Stimulated activated CD4-positive, alpha-beta T cell treated with anti-CD3 and anti-CD28 coated beads, Interleukin-4, amount 100 ng/mL, for 24 hours (primary cell): Measurements from ENCODE around the gene NXPE3.

Experiments used
- DNase-seq: peaks from one replicate; pipeline ENCODE4 v3.0.0-alpha.2; 2020

NXPE3 gene

GRCh38 chr3:101829874-101830273 lies 50.9 kb downstream of the NXPE3 start:
- no peak for DNase-seq

DNA sequence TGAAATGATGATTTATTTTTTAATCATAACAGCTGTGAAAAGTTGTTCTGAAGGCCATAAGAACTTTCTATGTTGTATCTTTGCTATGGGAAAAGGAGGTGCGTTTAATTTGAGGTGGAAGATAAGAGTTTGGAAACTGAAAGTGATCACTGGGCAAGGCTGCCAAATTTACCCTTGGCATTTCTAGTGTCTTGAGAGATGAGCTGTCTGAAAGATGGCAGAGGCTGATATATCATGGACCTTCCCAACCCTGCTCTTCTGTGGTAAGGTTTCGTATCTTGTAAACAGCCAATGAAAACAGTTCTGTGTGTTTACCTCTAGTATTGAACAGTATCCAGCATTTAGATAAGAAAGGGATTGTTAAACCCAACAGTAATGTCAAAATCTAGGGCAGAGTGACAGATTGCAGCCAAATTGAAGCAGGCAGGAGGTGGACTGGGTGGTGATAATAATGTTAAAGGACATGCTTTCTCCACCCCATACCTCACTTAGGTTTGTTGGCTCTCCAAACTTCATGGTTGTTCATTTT lies 54.5 kb downstream of the NXPE3 start:
- DNase-seq, result no peak

- DNase-seq, result no peak
Observed at GRCh38 chr3:101835676-101836075, 56.7 kb downstream of the NXPE3 start.

GRCh38 chr3:101836160-101836559 lies 57.1 kb downstream of the NXPE3 start:
- no peak for DNase-seq

DNA sequence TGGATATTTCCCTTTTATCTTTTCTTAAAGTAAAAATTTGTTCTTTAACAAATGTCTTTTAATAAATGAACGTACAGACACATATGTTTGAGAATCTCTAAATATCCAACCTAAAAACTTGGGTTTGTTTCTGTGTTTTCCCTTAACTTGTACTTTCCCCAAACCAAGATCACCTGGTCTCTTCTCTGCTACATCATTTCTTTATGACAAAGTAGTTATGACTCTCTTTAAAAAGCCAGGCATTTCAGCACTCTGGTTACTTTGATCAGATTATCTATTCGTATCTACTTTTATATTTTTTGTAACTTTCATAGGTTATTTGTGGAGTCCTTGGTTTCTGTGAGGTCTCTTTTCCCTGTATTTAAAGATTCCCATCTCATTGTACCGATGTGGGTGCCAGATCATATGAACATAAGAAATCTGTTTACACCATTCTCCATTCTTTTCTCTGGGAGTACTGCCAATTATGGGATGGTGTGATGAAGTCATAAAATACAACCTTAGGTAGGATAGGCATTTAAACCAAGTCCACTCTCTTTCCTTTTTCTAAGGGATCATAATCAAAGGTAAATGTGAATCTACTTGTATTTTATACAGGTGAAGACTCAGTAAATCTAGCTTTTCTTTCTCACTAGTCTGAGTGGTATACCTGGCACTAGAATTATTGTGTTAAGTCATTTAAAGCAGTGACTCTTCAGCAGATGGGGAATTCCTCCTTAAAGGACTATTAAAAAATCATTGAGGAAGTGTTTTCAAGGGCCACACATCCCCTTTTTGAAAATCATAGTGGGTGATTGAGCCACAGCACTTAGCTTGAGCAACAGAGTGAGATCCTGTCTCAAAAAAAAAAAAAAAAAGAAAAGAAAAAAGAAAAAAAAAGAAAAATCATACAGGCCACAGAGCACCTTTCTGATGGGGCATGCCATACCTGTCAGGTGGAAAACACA lies 57.9 kb downstream of the NXPE3 start:
- no peak for DNase-seq

GRCh38 chr3:101838691-101839090 lies 59.7 kb downstream of the NXPE3 start:
- no peak for DNase-seq

DNA sequence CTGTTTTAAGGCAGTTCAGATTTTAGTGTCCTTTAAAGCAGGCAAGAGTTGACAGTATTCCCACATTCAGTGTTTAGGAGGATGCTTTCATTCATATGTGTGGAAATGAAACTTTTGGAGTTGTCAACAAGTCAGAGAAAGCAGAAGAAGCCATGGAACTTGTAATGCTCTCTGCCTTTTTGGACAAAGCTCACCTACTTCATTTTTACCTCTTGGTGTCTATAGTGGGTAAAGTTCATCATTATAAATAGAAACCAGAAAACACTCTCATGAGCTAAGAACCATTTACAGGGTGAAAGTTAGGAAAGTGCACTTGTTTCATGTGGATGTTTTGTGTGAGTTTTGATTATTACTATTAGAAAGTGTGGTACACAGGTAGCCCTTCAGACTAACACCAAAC lies 61.1 kb downstream of the NXPE3 start:
- DNase-seq, result no peak

GRCh38 chr3:101842245-101842934 lies 63.4 kb downstream of the NXPE3 start:
- no peak for DNase-seq

DNA sequence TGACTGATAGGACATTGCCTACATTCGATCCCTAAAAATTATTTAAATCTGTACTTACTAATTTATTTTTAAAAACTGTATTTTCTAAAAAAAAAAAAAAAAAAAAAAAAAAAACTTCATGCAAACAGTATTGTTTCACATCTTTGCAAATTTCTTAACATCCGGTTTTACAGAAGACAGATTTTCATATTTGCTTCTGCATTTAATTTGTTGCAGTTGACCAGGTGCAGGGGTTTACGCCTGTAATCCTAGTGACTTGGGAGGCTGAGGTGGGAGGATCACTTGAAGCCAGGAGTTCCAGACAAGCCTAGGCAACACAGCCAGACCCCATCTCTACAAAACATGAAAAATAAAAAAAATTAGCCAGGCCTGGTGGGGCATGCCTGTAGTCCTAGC lies 63.9 kb downstream of the NXPE3 start:
- DNase-seq, result no peak

DNA sequence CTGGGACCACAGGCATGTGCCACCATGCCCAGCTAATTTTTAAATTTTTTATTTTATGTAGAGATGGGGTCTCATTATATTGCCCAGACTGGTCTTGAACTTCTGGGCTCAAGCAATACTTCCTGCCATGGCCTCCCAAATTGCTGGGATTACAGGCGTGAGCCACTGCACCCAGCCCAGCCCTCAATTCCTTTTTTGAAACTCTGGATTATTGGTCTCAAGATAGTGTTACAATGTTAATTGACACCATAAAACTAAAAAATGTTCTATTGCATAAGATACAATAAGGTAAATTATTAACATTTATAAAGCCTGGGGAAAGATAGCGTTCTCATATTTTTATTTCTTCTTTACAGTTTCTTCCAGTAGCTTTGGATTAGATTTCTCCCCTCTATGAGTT lies 66.4 kb downstream of the NXPE3 start:
- DNase-seq, result no peak

DNA sequence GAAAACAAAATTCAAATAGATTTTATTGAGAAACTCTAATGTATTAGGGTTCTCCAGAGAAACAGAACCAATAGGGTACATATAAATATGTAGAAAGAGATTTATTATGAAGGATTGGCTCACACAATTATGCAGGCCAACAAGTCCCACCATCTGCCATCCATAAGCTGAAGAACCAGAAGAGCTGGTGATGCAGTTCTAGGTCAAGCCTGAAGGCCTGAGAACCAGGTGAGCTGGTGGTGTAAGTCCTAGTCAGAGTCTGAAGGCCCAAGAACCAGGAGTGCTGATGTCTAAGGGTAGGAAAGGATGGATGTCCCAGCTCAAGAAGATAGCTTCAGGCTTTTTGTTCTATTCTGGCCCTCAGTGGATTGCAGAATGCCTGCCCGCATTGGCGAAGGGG lies 67.7 kb downstream of the NXPE3 start:
- no peak for DNase-seq

DNA sequence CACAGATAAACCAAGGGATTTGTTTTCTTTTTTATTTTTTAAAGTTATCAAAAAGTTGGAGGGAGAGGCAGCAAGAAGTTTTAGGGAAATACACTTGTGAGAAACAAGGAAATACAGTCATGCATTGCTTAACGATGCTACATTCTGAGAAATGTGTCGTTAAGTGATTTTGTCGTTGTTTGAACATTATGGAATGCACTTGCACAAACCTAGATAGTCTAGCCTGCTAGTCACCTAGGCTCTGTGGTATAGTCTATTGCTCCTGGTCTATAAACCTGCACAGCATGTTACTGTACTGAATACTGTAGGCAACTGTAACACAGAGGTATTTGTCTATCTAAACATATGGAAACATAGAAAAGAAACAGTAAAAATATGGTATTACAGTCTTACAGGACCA lies 68.3 kb downstream of the NXPE3 start:
- no peak for DNase-seq

DNA sequence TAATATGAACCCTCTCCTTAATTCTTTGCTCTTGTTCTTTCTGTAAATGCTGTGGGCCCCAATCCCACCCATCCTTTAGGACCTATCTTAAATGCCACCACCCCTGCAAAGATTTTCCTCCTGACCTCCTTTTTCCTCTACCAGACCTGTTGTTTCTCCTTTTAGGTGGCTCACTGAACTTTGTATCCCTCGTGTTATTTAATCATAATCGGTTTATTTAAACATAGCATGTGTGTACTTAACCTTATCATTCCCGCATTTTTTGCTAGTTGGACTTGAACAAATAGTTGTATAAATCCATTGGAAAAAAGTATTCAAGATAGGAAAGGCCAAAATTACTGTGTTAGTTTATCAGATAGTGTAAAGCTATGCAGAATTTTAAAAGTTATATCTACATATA lies 69.3 kb downstream of the NXPE3 start:
- DNase-seq, result no peak

GRCh38 chr3:101848754-101849713 lies 70.0 kb downstream of the NXPE3 start, which contains the start of gene NFKBIZ:
Gene NFKBIZ (plus strand): TSS chr3:101849514. CDS start chr3:101849629, 115 bp downstream.
- peak; percentile 92 for DNase-seq

DNA sequence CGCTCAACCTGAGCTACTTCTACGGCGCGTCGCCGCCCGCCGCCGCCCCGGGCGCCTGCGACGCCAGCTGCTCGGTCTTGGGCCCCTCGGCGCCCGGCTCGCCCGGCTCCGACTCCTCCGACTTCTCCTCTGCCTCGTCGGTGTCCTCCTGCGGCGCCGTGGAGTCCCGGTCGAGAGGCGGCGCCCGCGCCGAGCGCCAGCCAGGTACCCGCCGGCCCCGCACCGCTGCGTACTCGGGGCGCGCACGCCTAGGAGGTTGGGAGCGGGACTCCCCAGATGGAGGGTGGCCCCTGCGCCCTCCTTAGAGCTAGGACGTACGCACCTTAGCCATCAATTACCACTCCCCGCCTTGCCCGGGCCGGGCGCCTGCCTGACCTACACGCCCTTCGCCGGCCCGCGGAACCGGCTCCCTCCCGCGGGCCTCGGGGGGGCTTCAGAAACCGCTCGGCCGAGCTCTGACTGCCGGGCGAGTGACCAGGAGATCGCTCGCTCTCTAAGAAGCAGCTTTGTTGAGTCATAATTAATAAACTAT lies 70.8 kb downstream of the NXPE3 start:
- DNase-seq, result peak; percentile 59

- peak; percentile 66 for DNase-seq
Observed at GRCh38 chr3:101850246-101851051, 71.4 kb downstream of the NXPE3 start.

DNA sequence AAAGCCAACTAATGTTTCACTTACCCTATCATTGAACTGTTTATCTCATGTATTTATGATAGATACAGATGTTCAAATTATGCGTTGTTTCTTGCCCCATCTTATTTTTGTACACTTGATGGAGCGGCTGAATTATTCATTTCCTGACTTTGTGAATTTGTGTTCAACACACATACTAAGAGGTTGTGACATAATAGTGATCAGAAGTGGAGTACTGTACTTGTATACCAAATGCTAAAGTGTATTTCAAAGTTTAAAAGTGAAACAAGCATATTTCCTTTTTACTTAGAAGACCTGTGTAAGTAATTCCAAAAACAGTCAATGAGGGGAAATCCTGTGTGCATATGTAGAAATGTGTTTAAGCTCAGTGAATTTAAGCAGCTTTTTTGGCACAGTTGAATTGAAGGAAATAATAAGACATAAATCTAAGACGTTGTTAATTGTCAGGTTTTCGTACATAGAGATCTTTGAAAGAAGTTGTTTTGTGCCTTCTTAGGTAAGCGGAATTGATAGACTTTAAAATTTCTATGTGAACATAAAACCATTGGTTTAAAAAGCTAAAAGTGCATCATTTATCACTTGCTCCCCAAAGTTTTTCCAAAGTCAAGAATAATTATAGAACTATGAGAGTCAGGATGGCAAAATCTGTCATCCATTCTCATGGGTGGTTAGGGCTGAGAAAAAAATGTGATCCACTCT lies 72.2 kb downstream of the NXPE3 start:
- DNase-seq, result no peak

- no peak for DNase-seq
Observed at GRCh38 chr3:101851850-101852714, 73.1 kb downstream of the NXPE3 start.

- no peak for DNase-seq
Observed at GRCh38 chr3:101852983-101853840, 74.2 kb downstream of the NXPE3 start.
